MCF 10A (cell line): Measurements from ENCODE around the gene COLEC11. TPM values are rescaled to one million over a fixed set of nuclear protein-coding genes. Genes with fewer than 3 reads are reported as not detected.
"Not testable (repeated sequence)": the region's sequence is repeated elsewhere in the genome, so short reads cannot be mapped to it uniquely, and the experiment has no call there.

Source experiments
- BruUV-seq: library from RNA; stranded (reverse); fragments of 400-500 nt; replicated peaks from 2 replicates; lab custom pipeline; 2021; lab: Mats Ljungman, UMichigan
- CTCF ChIA-PET: fragments of 300-600 bp; sonication (Branson Sonifier 250); formaldehyde crosslinking; extraction: SDS; loops from one replicate; lab custom pipeline; 2021; ENCODE audit warnings: antibody characterized with exemption, inconsistent platforms; lab: Yijun Ruan, JAX
- POLR2A ChIA-PET: fragments of 300-600, 350-650 bp; sonication (Branson Sonifier 250); formaldehyde crosslinking; extraction: SDS; loops from one replicate; lab custom pipeline; 2020; ENCODE audit warnings: antibody characterized with exemption, inconsistent platforms; lab: Yijun Ruan, JAX
- DNase-seq: peaks from one replicate; pipeline ENCODE4 v3.0.0-alpha.2; 2018; ENCODE audit not compliant: unreplicated experiment
- H3K27ac Mint-ChIP-seq: one replicate; pipeline ENCODE4 v1.8.0; 2022; ENCODE audit warnings: mild to moderate bottlenecking, low read depth, mixed read lengths; ENCODE audit not compliant: unreplicated experiment
- H3K27me3 Mint-ChIP-seq: one replicate; pipeline ENCODE4 v1.8.0; 2022; ENCODE audit warnings: mixed read lengths; ENCODE audit not compliant: insufficient read depth, unreplicated experiment
- H3K36me3 Mint-ChIP-seq: one replicate; pipeline ENCODE4 v1.8.0; 2022; ENCODE audit warnings: mild to moderate bottlenecking, moderate library complexity, mixed read lengths; ENCODE audit not compliant: insufficient read depth, unreplicated experiment
- H3K4me1 Mint-ChIP-seq: one replicate; pipeline ENCODE4 v1.8.0; 2022; ENCODE audit warnings: mixed read lengths; ENCODE audit not compliant: insufficient read depth, unreplicated experiment
- H3K4me3 Mint-ChIP-seq: one replicate; pipeline ENCODE4 v1.8.0; 2022; ENCODE audit warnings: mild to moderate bottlenecking, moderate library complexity, mixed read lengths; ENCODE audit not compliant: unreplicated experiment
- H3K9me3 Mint-ChIP-seq: one replicate; pipeline ENCODE4 v1.8.0; 2022; ENCODE audit warnings: mixed read lengths; ENCODE audit not compliant: unreplicated experiment
- intact Hi-C: fragments of 100-400 bp; cut with micrococcal nuclease; formaldehyde crosslinking; loops from 2 replicates; pipeline ENCODE4 v1.14.1; 2022
- total RNA-seq: library from RNA; stranded (reverse); gene quantifications from 2 replicates; pipeline ENCODE4 v1.2.3, GENCODE V29; 2022
- TF ChIP-seq, protein P1 (sequence below): fragments of 200-600 bp; IDR thresholded peaks from one replicate; pipeline ENCODE4 v1.8.0; 2022; ENCODE audit warnings: antibody characterized with exemption, mild to moderate bottlenecking; ENCODE audit not compliant: unreplicated experiment

Gene COLEC11
- total RNA-seq, 1 experiment from 2014 or later: not detected

DNA sequence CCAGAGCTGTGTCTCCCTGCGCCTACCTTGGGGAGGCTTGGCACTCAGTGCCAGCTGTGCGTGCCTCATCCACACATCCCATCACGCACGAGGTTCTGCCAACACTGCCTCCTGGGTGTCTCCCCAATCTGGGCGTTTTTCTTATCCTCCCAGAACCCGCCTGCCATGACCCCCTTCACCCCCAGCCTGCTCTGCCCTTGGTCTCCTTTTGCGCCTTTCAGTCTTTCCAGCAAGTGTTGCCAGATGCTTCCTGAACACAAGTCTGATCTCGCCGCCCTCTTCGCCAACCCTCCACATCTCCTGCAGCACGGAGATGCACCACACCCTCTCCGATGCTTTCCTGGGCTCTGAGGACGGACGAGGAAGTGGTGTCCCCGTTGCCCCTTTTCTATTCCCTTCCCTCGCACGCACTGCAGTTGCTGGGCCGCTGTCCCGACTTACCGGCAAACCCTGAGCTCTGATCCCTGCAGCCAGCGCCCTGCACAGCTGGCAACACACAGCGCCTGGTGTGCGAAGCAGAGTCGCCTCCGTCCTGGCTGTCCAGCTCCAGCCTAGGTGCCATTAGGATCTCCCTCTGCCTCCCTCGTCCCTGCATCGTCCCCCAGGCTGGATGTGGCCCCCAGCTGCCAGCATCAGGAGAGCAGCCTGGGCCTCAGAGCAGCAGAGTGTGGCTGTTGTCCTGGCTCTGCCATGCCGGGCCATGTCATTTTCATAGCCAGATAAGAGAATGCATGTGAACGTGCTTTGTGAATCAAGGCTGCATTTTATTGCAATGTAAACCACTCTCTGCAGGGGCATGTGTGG, 40.5 kb downstream of the COLEC11 start:
- H3K36me3 Mint-ChIP-seq: no peaks in the 10 kb centered on the region
- H3K4me3 Mint-ChIP-seq: no peak overlapping the region
- DNase-seq: no peak
- CTCF ChIA-PET: interaction anchor here (0.5 to 1.5 kb wide), 4 partner anchors 8 to 672 kb away, joined by 3 to 4 read pairs (median 4); no protein-coding TSS in a partner anchor
- POLR2A ChIA-PET: interaction anchor here (1.2 to 3.1 kb wide), 2 partner anchors 15 to 100 kb away, joined by 3 to 25 read pairs; no protein-coding TSS in a partner anchor
- H3K27ac Mint-ChIP-seq: no peak overlapping the region
- TF ChIP-seq, protein P1, sequence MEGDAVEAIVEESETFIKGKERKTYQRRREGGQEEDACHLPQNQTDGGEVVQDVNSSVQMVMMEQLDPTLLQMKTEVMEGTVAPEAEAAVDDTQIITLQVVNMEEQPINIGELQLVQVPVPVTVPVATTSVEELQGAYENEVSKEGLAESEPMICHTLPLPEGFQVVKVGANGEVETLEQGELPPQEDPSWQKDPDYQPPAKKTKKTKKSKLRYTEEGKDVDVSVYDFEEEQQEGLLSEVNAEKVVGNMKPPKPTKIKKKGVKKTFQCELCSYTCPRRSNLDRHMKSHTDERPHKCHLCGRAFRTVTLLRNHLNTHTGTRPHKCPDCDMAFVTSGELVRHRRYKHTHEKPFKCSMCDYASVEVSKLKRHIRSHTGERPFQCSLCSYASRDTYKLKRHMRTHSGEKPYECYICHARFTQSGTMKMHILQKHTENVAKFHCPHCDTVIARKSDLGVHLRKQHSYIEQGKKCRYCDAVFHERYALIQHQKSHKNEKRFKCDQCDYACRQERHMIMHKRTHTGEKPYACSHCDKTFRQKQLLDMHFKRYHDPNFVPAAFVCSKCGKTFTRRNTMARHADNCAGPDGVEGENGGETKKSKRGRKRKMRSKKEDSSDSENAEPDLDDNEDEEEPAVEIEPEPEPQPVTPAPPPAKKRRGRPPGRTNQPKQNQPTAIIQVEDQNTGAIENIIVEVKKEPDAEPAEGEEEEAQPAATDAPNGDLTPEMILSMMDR: no peak
- H3K4me1 Mint-ChIP-seq: peaks cover 14% of the 10 kb centered on the region
- intact Hi-C loops: no loop called here
- no peaks in the 10 kb centered on the region for H3K9me3 Mint-ChIP-seq
- no peaks in the 10 kb centered on the region for H3K27me3 Mint-ChIP-seq
- no TSS peak for BruUV-seq

DNA sequence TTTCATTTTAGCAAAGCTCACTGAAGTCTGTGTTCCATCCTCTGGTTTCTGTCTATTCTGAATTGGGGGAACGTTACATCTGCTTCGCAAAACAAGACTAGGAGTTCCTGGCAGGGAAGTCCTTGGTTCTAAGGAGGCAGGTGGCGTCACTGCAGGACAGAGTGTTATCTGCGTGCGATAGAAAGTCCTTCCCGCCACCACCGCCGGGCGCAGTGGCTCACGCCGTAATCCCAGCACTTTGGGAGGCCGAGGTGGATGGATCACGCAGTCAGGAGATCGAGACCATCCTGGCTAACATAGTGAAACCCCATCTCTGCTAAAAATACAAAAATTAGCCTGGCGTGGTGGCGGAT, 41.0 kb downstream of the COLEC11 start:
- CTCF ChIA-PET: interaction anchor here (0.5 to 1.8 kb wide), 4 partner anchors 8 to 671 kb away, joined by 3 to 6 read pairs (median 4); no protein-coding TSS in a partner anchor
- H3K9me3 Mint-ChIP-seq, H3K36me3 Mint-ChIP-seq, DNase-seq, H3K27ac Mint-ChIP-seq, BruUV-seq, H3K4me3 Mint-ChIP-seq, H3K27me3 Mint-ChIP-seq, intact Hi-C loops, POLR2A ChIA-PET: not testable (repeated sequence)
- peaks cover 14% of the 10 kb centered on the region for H3K4me1 Mint-ChIP-seq

DNA sequence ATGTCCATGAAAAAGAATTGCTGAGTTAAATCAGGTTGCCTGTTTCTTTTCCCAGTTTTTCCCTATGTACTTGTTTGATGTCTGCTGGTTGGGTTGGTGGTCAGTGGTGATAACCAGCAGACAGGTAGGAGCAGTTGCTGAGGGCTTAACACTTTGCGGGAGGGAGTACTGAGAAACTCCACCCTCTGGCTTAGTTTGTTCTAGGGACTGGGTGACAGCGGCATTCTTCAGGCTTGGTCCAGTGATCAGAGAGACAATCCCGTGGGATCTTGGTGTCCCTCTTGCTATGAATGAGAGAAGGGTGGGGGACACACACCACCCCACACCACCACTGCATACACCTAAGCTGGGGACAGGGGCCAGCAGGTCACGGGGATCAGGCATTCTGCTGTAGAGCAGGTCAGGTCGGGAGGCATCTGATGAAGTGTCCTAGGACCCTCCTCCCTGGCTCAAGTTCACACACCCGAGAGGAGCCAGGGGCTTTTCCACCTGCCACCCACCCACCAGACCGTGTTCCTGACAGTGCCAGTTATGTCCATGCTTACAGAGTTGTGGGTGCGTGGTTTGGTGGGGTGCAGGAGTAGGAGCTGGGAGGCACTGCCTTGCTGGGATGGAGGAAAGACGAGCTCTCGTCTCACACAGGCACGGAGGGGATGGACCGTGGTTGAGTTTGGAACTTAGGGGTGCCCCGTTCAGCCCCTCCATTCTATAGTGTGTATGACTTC, 41.8 kb downstream of the COLEC11 start:
- ChIA-PET POLR2A (interaction anchor here (0.8 kb wide), 1 partner anchor 58 kb away, joined by 3 read pairs; no protein-coding TSS in a partner anchor), CTCF (interaction anchor here (0.6 to 1.8 kb wide), 3 partner anchors 13 to 16 kb away, joined by 3 to 6 read pairs (median 4); no protein-coding TSS in a partner anchor)
- no peaks in the 10 kb centered on the region for H3K9me3 Mint-ChIP-seq
- no TSS peak for BruUV-seq
- TF ChIP-seq, protein P1: no peak
- DNase-seq: no peak
- H3K36me3 Mint-ChIP-seq: no peaks in the 10 kb centered on the region
- peaks cover 14% of the 10 kb centered on the region for H3K4me1 Mint-ChIP-seq
- H3K27me3 Mint-ChIP-seq: no peaks in the 10 kb centered on the region
- H3K27ac Mint-ChIP-seq: no peak overlapping the region
- intact Hi-C loops: no loop called here
- H3K4me3 Mint-ChIP-seq: no peak overlapping the region

DNA sequence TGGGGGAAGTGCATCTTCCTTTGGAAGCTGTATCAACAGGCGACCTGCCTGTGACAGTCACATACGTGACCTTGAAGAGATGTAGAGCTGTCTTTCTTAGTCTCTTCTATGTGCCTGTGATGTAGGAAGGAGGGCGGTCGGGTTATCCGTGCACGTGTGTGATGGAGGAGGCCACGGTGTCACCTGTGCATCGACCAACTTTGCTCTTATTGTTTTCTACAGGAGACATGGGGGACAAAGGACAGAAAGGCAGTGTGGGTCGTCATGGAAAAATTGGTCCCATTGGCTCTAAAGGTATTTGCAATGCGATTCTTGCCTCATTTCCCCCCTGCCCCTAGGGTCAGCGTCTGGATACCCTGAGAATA, 42.4 kb downstream of the COLEC11 start:
- Mint-ChIP-seq H3K27ac (no peak overlapping the region), H3K9me3 (no peaks in the 10 kb centered on the region), H3K4me1 (peaks cover 14% of the 10 kb centered on the region), H3K36me3 (no peaks in the 10 kb centered on the region), H3K27me3 (no peaks in the 10 kb centered on the region), H3K4me3 (no peak overlapping the region)
- ChIA-PET CTCF (interaction anchor here (0.6 to 1.8 kb wide), 2 partner anchors 13 to 15 kb away, joined by 3 to 6 read pairs; no protein-coding TSS in a partner anchor), POLR2A (interaction anchor here (0.8 kb wide), 1 partner anchor 58 kb away, joined by 3 read pairs; no protein-coding TSS in a partner anchor)
- BruUV-seq: no TSS peak
- no peak for DNase-seq
- TF ChIP-seq, protein P1: no peak
- intact Hi-C loops: no loop called here
